H9 (cell line): ENCODE data around the gene PLXNB2. TPM values are rescaled to one million over a fixed set of nuclear protein-coding genes. Genes with fewer than 3 reads are reported as not detected.

Source experiments
- DNase-seq: peaks from one replicate; pipeline ENCODE4 v3.0.0-alpha.2; 2017
- H2AFZ ChIP-seq: one replicate; pipeline ENCODE4 v1.6.1; 2013; ENCODE audit warnings: mild to moderate bottlenecking, low read length, control low read depth, moderate library complexity
- H2AK5ac ChIP-seq: 2 replicates; pipeline ENCODE4 v1.6.1; 2013; ENCODE audit warnings: low read length, control low read depth, mixed read lengths; ENCODE audit not compliant: insufficient read length
- H2BK120ac ChIP-seq: one replicate; pipeline ENCODE4 v1.6.1; 2013; ENCODE audit warnings: low read depth, mild to moderate bottlenecking, low read length, control low read depth, inconsistent platforms; ENCODE audit not compliant: poor library complexity, severe bottlenecking
- H2BK12ac ChIP-seq: 2 replicates; pipeline ENCODE4 v1.6.1; 2013; ENCODE audit warnings: low read length, control low read depth, mixed read lengths, low read depth; ENCODE audit not compliant: insufficient read length
- H2BK15ac ChIP-seq: 2 replicates; pipeline ENCODE4 v1.6.1; 2013; ENCODE audit warnings: low read depth, low read length, control low read depth
- H2BK20ac ChIP-seq: one replicate; pipeline ENCODE4 v1.6.1; 2013; ENCODE audit warnings: low read depth, mild to moderate bottlenecking, low read length, control low read depth, inconsistent platforms; ENCODE audit not compliant: poor library complexity, severe bottlenecking
- H2BK5ac ChIP-seq: 2 replicates; pipeline ENCODE4 v1.6.1; 2013; ENCODE audit warnings: low read length, control low read depth, mixed read lengths; ENCODE audit not compliant: insufficient read length
- H3K14ac ChIP-seq: 2 replicates; pipeline ENCODE4 v1.6.1; 2013; ENCODE audit warnings: low read length, control low read depth; ENCODE audit not compliant: insufficient read depth
- H3K18ac ChIP-seq: 2 replicates; pipeline ENCODE4 v1.6.1; 2013; ENCODE audit warnings: low read depth, mild to moderate bottlenecking, mixed read lengths, low read length, control low read depth; ENCODE audit not compliant: insufficient read length
- H3K23ac ChIP-seq: 2 replicates; pipeline ENCODE4 v1.6.1; 2013; ENCODE audit warnings: low read length, control low read depth, mixed read lengths, low read depth; ENCODE audit not compliant: insufficient read length
- H3K23me2 ChIP-seq: 2 replicates; pipeline ENCODE4 v1.6.1; 2013; ENCODE audit warnings: low read depth, mild to moderate bottlenecking, mixed read lengths, low read length, control low read depth; ENCODE audit not compliant: insufficient read length, poor library complexity, severe bottlenecking
- H3K27ac ChIP-seq: 2 replicates; pipeline ENCODE4 v1.5.1; 2013; ENCODE audit warnings: low read length, control low read depth, mixed read lengths, low read depth; ENCODE audit not compliant: insufficient read length
- H3K27me3 ChIP-seq: 2 replicates; pipeline ENCODE4 v1.6.1; 2013; ENCODE audit warnings: low read length, control low read depth, inconsistent platforms; ENCODE audit not compliant: insufficient read depth
- H3K4ac ChIP-seq: 2 replicates; pipeline ENCODE4 v1.6.1; 2013; ENCODE audit warnings: low read depth, mild to moderate bottlenecking, control low read depth, inconsistent platforms, low read length, moderate library complexity
- H3K4me1 ChIP-seq: 2 replicates; pipeline ENCODE4 v1.6.1; 2013; ENCODE audit warnings: low read length, control low read depth, inconsistent platforms; ENCODE audit not compliant: insufficient read depth
- H3K4me2 ChIP-seq: 2 replicates; pipeline ENCODE4 v1.6.1; 2013; ENCODE audit warnings: low read length, control low read depth, mixed read lengths; ENCODE audit not compliant: insufficient read length, insufficient read depth
- H3K56ac ChIP-seq: 2 replicates; pipeline ENCODE4 v1.6.1; 2013; ENCODE audit warnings: low read depth, mild to moderate bottlenecking, mixed read lengths, low read length, control low read depth; ENCODE audit not compliant: insufficient read length
- H3K79me1 ChIP-seq: 2 replicates; pipeline ENCODE4 v1.6.1; 2013; ENCODE audit warnings: low read depth, mild to moderate bottlenecking, moderate library complexity, low read length, control low read depth, inconsistent platforms; ENCODE audit not compliant: insufficient read depth, poor library complexity, severe bottlenecking
- H3K79me2 ChIP-seq: 2 replicates; pipeline ENCODE4 v1.6.1; 2013; ENCODE audit warnings: low read length, control low read depth, inconsistent platforms; ENCODE audit not compliant: insufficient read depth
- H3K9ac ChIP-seq: 2 replicates; pipeline ENCODE4 v1.6.1; 2013; ENCODE audit warnings: low read length, control low read depth, mixed read lengths; ENCODE audit not compliant: insufficient read length; ENCODE audit errors: extremely low read depth
- H3K9me3 ChIP-seq: one replicate; pipeline ENCODE4 v1.6.1; 2013; ENCODE audit warnings: low read depth, low read length, inconsistent platforms; ENCODE audit not compliant: control insufficient read depth
- H3T11ph ChIP-seq: one replicate; pipeline ENCODE4 v1.6.1; 2013; ENCODE audit warnings: mild to moderate bottlenecking, low read length, control low read depth, inconsistent platforms
- H4K20me1 ChIP-seq: one replicate; pipeline ENCODE4 v1.6.1; 2013; ENCODE audit not compliant: control insufficient read depth, insufficient read length, insufficient read depth
- H4K5ac ChIP-seq: 2 replicates; pipeline ENCODE4 v1.6.1; 2013; ENCODE audit warnings: low read depth, mild to moderate bottlenecking, mixed read lengths, low read length, control low read depth; ENCODE audit not compliant: insufficient read length
- H4K8ac ChIP-seq: replicated peaks from 2 replicates; pipeline ENCODE4 v1.6.1; 2013; ENCODE audit warnings: low read length, control low read depth, mixed read lengths, low read depth; ENCODE audit not compliant: insufficient read length
- H4K91ac ChIP-seq: 2 replicates; pipeline ENCODE4 v1.6.1; 2013; ENCODE audit warnings: low read depth, mild to moderate bottlenecking, moderate library complexity, mixed read lengths, low read length, control low read depth; ENCODE audit not compliant: insufficient read length
- H3K27ac Mint-ChIP-seq, 3 experiments: 2 replicates in 2 of 3; 3 replicates in 1 of 3; pipeline ENCODE4 v1.8.0; 2020 to 2021; ENCODE audit warnings: mixed read lengths in 3 of 3, mild to moderate bottlenecking in 1 of 3, moderate library complexity in 1 of 3
- H3K27me3 Mint-ChIP-seq: 2 replicates; pipeline ENCODE4 v1.8.0; 2021; ENCODE audit warnings: low read depth, mild to moderate bottlenecking, moderate library complexity, mixed read lengths
- H3K36me3 Mint-ChIP-seq, 3 experiments: 2 replicates in 2 of 3; 3 replicates in 1 of 3; pipeline ENCODE4 v1.8.0; 2020 to 2021; ENCODE audit warnings: low read depth in 3 of 3, mixed read lengths in 3 of 3; ENCODE audit not compliant: insufficient read depth in 1 of 3
- H3K4me1 Mint-ChIP-seq, 2 experiments: 2 replicates each; pipeline ENCODE4 v1.8.0; 2020; ENCODE audit warnings: mixed read lengths in 2 of 2
- H3K4me3 Mint-ChIP-seq, 2 experiments: 2 replicates in 1 of 2; 3 replicates in 1 of 2; pipeline ENCODE4 v1.8.0; 2020 to 2021; ENCODE audit warnings: mild to moderate bottlenecking in 2 of 2, mixed read lengths in 2 of 2, moderate library complexity in 1 of 2
- H3K9me3 Mint-ChIP-seq, 2 experiments: 2 replicates in 1 of 2; 3 replicates in 1 of 2; pipeline ENCODE4 v1.8.0; 2020; ENCODE audit warnings: mild to moderate bottlenecking in 2 of 2, mixed read lengths in 2 of 2, moderate library complexity in 1 of 2
- CTCF ChIP-seq: fragments of 200-600 bp; sonication (generic); conservative IDR thresholded peaks from 3 replicates; pipeline ENCODE4 v1.8.0; 2021; ENCODE audit warnings: antibody characterized with exemption, mild to moderate bottlenecking
- WGBS: extraction: QIAGEN DNeasy Blood & Tissue Kit; methylation state at CpG from one replicate; pipeline ENCODE4 v1.1.7; 2013; ENCODE audit warnings: missing lambda C conversion rate, low lambda C conversion rate, mixed read lengths; ENCODE audit not compliant: insufficient read length; ENCODE audit errors: extremely low coverage; 5-methylcytosine and 5-hydroxymethylcytosine counted together
- total RNA-seq: library from RNA; stranded (reverse); gene quantifications from 2 replicates; pipeline ENCODE4 v1.2.1, GENCODE V29; 2021

The PLXNB2 gene
- total RNA-seq, 1 experiment from 2014 or later: 87.6 TPM

- Histone ChIP-seq H3K9ac (no peak overlapping the region), H4K20me1 (no peaks in the 10 kb centered on the region), H3K56ac (no peak overlapping the region), H3K27me3 (no peaks in the 10 kb centered on the region), H2BK20ac (no peak overlapping the region), H3K23ac (no peak overlapping the region), H2BK5ac (no peak overlapping the region), H4K8ac (no peak overlapping the region), H2AK5ac (no peak overlapping the region), H3T11ph (no peak overlapping the region), H3K4me1 (no peaks in the 10 kb centered on the region), H4K5ac (no peak overlapping the region), H2BK15ac (no peak overlapping the region), H3K18ac (no peak overlapping the region), H3K23me2 (no peaks in the 10 kb centered on the region), H4K91ac (no peak overlapping the region), H3K79me2 (peaks cover 3% of the 10 kb centered on the region; the same call in 1 of the 2 replicates), H2AFZ (no peak overlapping the region), H3K4ac (no peak overlapping the region), H3K4me2 (no peak overlapping the region), H3K27ac (no peak overlapping the region), H3K9me3 (no peaks in the 10 kb centered on the region), H2BK12ac (no peak overlapping the region), H3K79me1 (peaks cover 2% of the 10 kb centered on the region), H2BK120ac (no peak overlapping the region), H3K14ac (no peak overlapping the region)
- Mint-ChIP-seq H3K9me3 (no peaks in the 10 kb centered on the region; a peak in 1 of 5 replicates), H3K27me3 (no peaks in the 10 kb centered on the region), H3K27ac (no peak overlapping the region; a peak in 1 of 7 replicates), H3K36me3 (peaks cover 5 to 24% (median 21%) of the 10 kb centered on the region in 3 experiments; a peak in 6 of 7 replicates), H3K4me1 (peaks cover 12 to 13% of the 10 kb centered on the region in 2 experiments), H3K4me3 (no peak overlapping the region)
- no peak for DNase-seq
- no CpG with 5 or more reads among the region's 37 CpGs for WGBS
- TF ChIP-seq CTCF: no peak
Observed at GRCh38 chr22:50289942-50290630, 17.4 kb downstream of the PLXNB2 start.
